NCI-H2196 treated with DMSO at 0.1 percent for 48 hours (cell line): ENCODE measurements around the gene CAMKMT.

ENCODE experiments used
- DNase-seq: peaks from one replicate; lab custom pipeline; 2025; ENCODE audit not compliant: unreplicated experiment; lab: John Stamatoyannopoulos, UW

The CAMKMT gene

GRCh38 chr2:44361330-44362206 lies at the start of gene CAMKMT, which contains the start of gene PREPL:
Gene CAMKMT (plus strand): TSS chr2:44361947.
Gene PREPL (minus strand): TSS chr2:44361494. CDS start chr2:44346342, 15,152 bp downstream.
- peak; percentile 95 for DNase-seq

GRCh38 chr2:44314362-44314761 lies 47.4 kb upstream of the CAMKMT start:
- no peak for DNase-seq

GRCh38 chr2:44315945-44316344 lies 45.8 kb upstream of the CAMKMT start:
- no peak for DNase-seq

GRCh38 chr2:44320832-44321231 lies 40.9 kb upstream of the CAMKMT start:
- DNase-seq, result no peak

GRCh38 chr2:44321360-44321759 lies 40.4 kb upstream of the CAMKMT start:
- no peak for DNase-seq

- DNase-seq, result no peak
Measured at GRCh38 chr2:44324971-44325426, 36.7 kb upstream of the CAMKMT start.

GRCh38 chr2:44325897-44326296 lies 35.9 kb upstream of the CAMKMT start:
- DNase-seq, result no peak

GRCh38 chr2:44326548-44327264 lies 35.0 kb upstream of the CAMKMT start:
- DNase-seq, result no peak

GRCh38 chr2:44328750-44329149 lies 33.0 kb upstream of the CAMKMT start:
- DNase-seq, result no peak

- DNase-seq, result no peak
Measured at GRCh38 chr2:44329343-44329742, 32.4 kb upstream of the CAMKMT start.

GRCh38 chr2:44330801-44331200 lies 30.9 kb upstream of the CAMKMT start:
- DNase-seq, result no peak

- DNase-seq, result no peak
Measured at GRCh38 chr2:44333994-44334393, 27.8 kb upstream of the CAMKMT start.

- no peak for DNase-seq
Measured at GRCh38 chr2:44335806-44336538, 25.8 kb upstream of the CAMKMT start.

GRCh38 chr2:44342854-44343253 lies 18.9 kb upstream of the CAMKMT start:
- peak; percentile 4 for DNase-seq

GRCh38 chr2:44347526-44347925 lies 14.2 kb upstream of the CAMKMT start:
- no peak for DNase-seq

GRCh38 chr2:44348400-44348799 lies 13.3 kb upstream of the CAMKMT start:
- DNase-seq, result no peak

GRCh38 chr2:44349506-44349905 lies 12.2 kb upstream of the CAMKMT start:
- DNase-seq, result no peak

GRCh38 chr2:44351088-44351487 lies 10.7 kb upstream of the CAMKMT start:
- DNase-seq, result no peak

GRCh38 chr2:44351676-44352075 lies 10.1 kb upstream of the CAMKMT start:
- no peak for DNase-seq

- DNase-seq, result no peak
Measured at GRCh38 chr2:44352510-44352909, 9.2 kb upstream of the CAMKMT start.

- no peak for DNase-seq
Measured at GRCh38 chr2:44354761-44355160, 7.0 kb upstream of the CAMKMT start.
